ENCODE data around the gene YIPF3. TPM values are rescaled to one million over a fixed set of nuclear protein-coding genes. Genes with fewer than 3 reads are reported as not detected.

YIPF3 gene
- total RNA-seq, 1 donor from 2014 or later = 103 TPM

DNA sequence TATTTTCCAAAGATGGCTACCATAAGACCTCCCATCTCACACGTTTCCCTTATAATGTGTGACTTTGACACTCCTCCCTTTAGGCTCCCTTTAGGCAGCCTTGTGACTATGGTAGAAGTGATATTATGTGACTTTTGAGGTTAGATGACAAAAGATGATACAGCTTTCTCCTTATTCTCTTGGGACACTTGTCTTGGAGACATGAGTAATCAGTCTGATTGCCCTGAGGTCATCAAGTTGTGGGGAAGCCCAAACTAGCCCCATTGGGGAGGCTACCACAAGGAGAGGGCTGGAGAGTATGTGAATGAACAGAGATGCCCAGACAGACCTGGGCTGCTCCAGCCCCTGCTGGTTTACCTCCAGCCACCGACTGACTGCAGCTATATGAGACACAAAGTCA is 50.8 kb downstream of the YIPF3 start:
- Histone ChIP-seq H3K27me3 (ENCODE audit: low read depth) (peaks cover 31% of the 10 kb centered on the region), H3K4me3 (no peak overlapping the region), H3K4me1 (no peaks in the 10 kb centered on the region), H3K36me3 (no peaks in the 10 kb centered on the region), H3K27ac (no peak overlapping the region), H3K9me3 (no peaks in the 10 kb centered on the region)
- intact Hi-C loops (cut with DNase I) = no loop called here
- TF ChIP-seq, protein P1, sequence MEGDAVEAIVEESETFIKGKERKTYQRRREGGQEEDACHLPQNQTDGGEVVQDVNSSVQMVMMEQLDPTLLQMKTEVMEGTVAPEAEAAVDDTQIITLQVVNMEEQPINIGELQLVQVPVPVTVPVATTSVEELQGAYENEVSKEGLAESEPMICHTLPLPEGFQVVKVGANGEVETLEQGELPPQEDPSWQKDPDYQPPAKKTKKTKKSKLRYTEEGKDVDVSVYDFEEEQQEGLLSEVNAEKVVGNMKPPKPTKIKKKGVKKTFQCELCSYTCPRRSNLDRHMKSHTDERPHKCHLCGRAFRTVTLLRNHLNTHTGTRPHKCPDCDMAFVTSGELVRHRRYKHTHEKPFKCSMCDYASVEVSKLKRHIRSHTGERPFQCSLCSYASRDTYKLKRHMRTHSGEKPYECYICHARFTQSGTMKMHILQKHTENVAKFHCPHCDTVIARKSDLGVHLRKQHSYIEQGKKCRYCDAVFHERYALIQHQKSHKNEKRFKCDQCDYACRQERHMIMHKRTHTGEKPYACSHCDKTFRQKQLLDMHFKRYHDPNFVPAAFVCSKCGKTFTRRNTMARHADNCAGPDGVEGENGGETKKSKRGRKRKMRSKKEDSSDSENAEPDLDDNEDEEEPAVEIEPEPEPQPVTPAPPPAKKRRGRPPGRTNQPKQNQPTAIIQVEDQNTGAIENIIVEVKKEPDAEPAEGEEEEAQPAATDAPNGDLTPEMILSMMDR (IDR thresholded peaks at IDR 0.05) = no peak
- DNase-seq (no peak), ATAC-seq (no peak)

DNA sequence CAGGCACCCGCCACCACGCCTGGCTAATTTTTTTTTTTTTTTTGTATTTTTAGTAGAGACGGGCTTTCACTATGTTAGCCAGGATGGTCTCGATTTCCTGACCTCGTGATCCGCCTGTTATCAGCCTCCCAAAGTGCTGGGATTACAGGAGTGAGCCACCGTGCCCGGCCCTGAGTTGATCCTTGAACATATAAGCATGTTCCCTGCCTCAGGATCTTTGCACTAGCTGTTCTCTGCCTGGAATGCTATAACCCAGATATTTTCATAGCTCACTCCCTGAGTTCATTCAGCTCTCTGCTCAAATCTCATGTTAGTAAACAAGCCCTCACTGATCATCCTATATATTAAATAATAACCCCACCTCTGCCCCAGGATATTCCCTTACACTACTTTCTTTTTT is 52.4 kb downstream of the YIPF3 start:
- Histone ChIP-seq H3K4me1 (no peaks in the 10 kb centered on the region), H3K9me3 (no peaks in the 10 kb centered on the region), H3K4me3 (no peak overlapping the region), H3K36me3 (no peaks in the 10 kb centered on the region), H3K27me3 (ENCODE audit: low read depth) (peaks cover 38% of the 10 kb centered on the region), H3K27ac (no peak overlapping the region)
- no peak for ATAC-seq
- intact Hi-C loops (cut with DNase I) = no loop called here
- DNase-seq = no peak
- TF ChIP-seq, protein P1 (IDR thresholded peaks at IDR 0.05) = no peak

DNA sequence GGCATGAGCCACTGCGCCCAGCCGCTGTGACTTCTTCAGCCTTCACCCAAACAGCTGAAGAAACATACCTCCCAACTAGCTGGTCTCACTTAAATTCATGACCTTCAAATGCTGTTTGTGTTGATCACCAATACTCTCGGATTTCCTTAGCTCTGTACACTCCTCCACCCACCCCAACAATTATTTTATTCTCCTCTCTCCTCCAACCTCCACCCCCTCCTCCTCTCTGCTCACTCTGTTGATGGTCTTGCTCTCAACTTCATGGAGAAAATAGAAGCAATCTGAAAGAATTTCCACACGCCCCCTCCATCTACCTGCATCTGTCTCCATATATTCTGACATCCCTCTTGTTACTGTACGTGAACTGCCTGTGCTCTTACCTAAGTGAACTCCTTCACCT is 54.8 kb downstream of the YIPF3 start:
- DNase-seq (no peak), ATAC-seq (no peak)
- Histone ChIP-seq H3K27me3 (ENCODE audit: low read depth) (peaks cover 47% of the 10 kb centered on the region), H3K4me3 (no peak overlapping the region), H3K9me3 (no peaks in the 10 kb centered on the region), H3K4me1 (no peaks in the 10 kb centered on the region), H3K36me3 (no peaks in the 10 kb centered on the region), H3K27ac (no peak overlapping the region)
- intact Hi-C loops (cut with DNase I) = no loop called here
- TF ChIP-seq, protein P1 (IDR thresholded peaks at IDR 0.05) = no peak

Other genes with a start within 250 kb of the YIPF3 start
- gene SLC22A7, start 218.7 kb downstream of the YIPF3 start, total RNA-seq = not detected
- gene CRIP3, start 208.1 kb downstream of the YIPF3 start, total RNA-seq = 0.95 TPM
- gene ZNF318, start 147.3 kb downstream of the YIPF3 start, total RNA-seq = 18.3 TPM
- 34.4 TPM for gene ABCC10, start 89.4 kb downstream of the YIPF3 start, total RNA-seq
- gene DLK2, start 61.4 kb downstream of the YIPF3 start, total RNA-seq = 0.53 TPM
- 34.3 TPM for gene TJAP1, start 39.4 kb downstream of the YIPF3 start, total RNA-seq
- 1.6 TPM for gene LRRC73, start 6.6 kb downstream of the YIPF3 start, total RNA-seq
- gene POLR1C, start 163 bp upstream of the YIPF3 start, total RNA-seq = 26.1 TPM
- gene XPO5, start 59.1 kb upstream of the YIPF3 start, total RNA-seq = 29.9 TPM
- gene POLH, start 59.3 kb upstream of the YIPF3 start, total RNA-seq = 19.6 TPM
- gene GTPBP2, start 112.3 kb upstream of the YIPF3 start, total RNA-seq = 90.9 TPM
- gene MAD2L1BP, start 118.9 kb upstream of the YIPF3 start, total RNA-seq = 19.2 TPM
- 2.6 TPM for gene RSPH9, start 128.1 kb upstream of the YIPF3 start, total RNA-seq
- gene MRPS18A, start 170.9 kb upstream of the YIPF3 start, total RNA-seq = 30.2 TPM

Measured in lower lobe of right lung (tissue), 2 donors.